HG03520 (cell line): Measurements from ENCODE around the gene BRPF3.
"Not testable (repeated sequence)": the region's sequence is repeated elsewhere in the genome, so short reads cannot be mapped to it uniquely, and the experiment has no call there.

Source experiments
- ATAC-seq: cut with Tn5 transposase; IDR thresholded peaks from one replicate; pipeline ENCODE4 v1.9.1; 2021; ENCODE audit warnings: mild to moderate bottlenecking, moderate library complexity; ENCODE audit not compliant: unreplicated experiment

Gene BRPF3

GRCh38 chr6:36200154-36200891 lies 3.8 kb downstream of the BRPF3 start:
- no peak for ATAC-seq

- ATAC-seq, result no peak
Observed at GRCh38 chr6:36200998-36201596, 4.6 kb downstream of the BRPF3 start.

- ATAC-seq, result no peak
Observed at GRCh38 chr6:36201612-36202011, 5.1 kb downstream of the BRPF3 start.

GRCh38 chr6:36202101-36202500 lies 5.6 kb downstream of the BRPF3 start:
- ATAC-seq, result no peak

- no peak for ATAC-seq
Observed at GRCh38 chr6:36204068-36204753, 7.7 kb downstream of the BRPF3 start.

GRCh38 chr6:36207155-36207554 lies 10.6 kb downstream of the BRPF3 start:
- no peak for ATAC-seq

GRCh38 chr6:36209606-36210005 lies 13.1 kb downstream of the BRPF3 start:
- no peak for ATAC-seq

GRCh38 chr6:36210182-36210581 lies 13.6 kb downstream of the BRPF3 start:
- ATAC-seq, result no peak

- no peak for ATAC-seq
Observed at GRCh38 chr6:36210886-36211595, 14.5 kb downstream of the BRPF3 start.

GRCh38 chr6:36216559-36216958 lies 20.0 kb downstream of the BRPF3 start:
- ATAC-seq, result no peak

- no peak for ATAC-seq
Observed at GRCh38 chr6:36217188-36217587, 20.6 kb downstream of the BRPF3 start.

- no peak for ATAC-seq
Observed at GRCh38 chr6:36217946-36218345, 21.4 kb downstream of the BRPF3 start.

- ATAC-seq, result not testable (repeated sequence)
Observed at GRCh38 chr6:36218516-36218915, 22.0 kb downstream of the BRPF3 start.

- no peak for ATAC-seq
Observed at GRCh38 chr6:36219081-36219480, 22.5 kb downstream of the BRPF3 start.

GRCh38 chr6:36220226-36220625 lies 23.7 kb downstream of the BRPF3 start:
- no peak for ATAC-seq

- ATAC-seq, result no peak
Observed at GRCh38 chr6:36221674-36222073, 25.1 kb downstream of the BRPF3 start.

GRCh38 chr6:36222924-36223323 lies 26.4 kb downstream of the BRPF3 start:
- ATAC-seq, result no peak

- no peak for ATAC-seq
Observed at GRCh38 chr6:36223706-36224105, 27.2 kb downstream of the BRPF3 start.

- no peak for ATAC-seq
Observed at GRCh38 chr6:36224918-36225461, 28.4 kb downstream of the BRPF3 start.

- no peak for ATAC-seq
Observed at GRCh38 chr6:36226438-36227047, 30.0 kb downstream of the BRPF3 start.
